Muscle of arm (tissue), 12 donors: Measurements from ENCODE around the gene MAGI2. TPM values are rescaled to one million over a fixed set of nuclear protein-coding genes. Genes with fewer than 3 reads are reported as not detected.

Experiments used
- DNase-seq: peaks from one replicate; pipeline ENCODE4 v3.0.0-alpha.2; 2013
- polyA plus RNA-seq, 12 donors: library from polyadenylated mRNA; unstranded; fragments of 120-200 nt; gene quantifications; one replicate each; pipeline ENCODE4 v1.2.1, GENCODE V29; 2013; ENCODE audit not compliant: insufficient read length in 12 of 12

MAGI2 gene
- polyA plus RNA-seq, 12 donors: 4.4 to 8.6 (median 6.4) TPM; not detected in 1

DNA sequence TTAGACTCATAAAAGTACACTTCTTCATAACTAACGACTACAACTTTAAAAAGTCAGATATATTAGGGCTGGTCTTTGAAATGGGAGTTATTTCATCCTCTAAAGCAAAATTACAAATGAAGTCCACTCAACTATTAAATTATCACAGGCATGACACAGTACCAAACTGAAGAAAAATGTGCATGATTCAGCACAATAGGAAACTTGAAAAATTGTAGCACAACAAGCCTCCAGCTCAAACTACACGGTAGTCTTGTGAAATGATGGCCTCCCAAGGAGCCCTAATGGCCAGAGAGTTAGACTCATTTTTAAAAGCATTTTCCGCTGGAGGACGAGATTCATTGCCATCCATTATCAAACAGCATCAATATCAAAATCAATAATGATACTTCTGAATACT is 76.4 kb downstream of the MAGI2 start:
- no peak for DNase-seq

DNA sequence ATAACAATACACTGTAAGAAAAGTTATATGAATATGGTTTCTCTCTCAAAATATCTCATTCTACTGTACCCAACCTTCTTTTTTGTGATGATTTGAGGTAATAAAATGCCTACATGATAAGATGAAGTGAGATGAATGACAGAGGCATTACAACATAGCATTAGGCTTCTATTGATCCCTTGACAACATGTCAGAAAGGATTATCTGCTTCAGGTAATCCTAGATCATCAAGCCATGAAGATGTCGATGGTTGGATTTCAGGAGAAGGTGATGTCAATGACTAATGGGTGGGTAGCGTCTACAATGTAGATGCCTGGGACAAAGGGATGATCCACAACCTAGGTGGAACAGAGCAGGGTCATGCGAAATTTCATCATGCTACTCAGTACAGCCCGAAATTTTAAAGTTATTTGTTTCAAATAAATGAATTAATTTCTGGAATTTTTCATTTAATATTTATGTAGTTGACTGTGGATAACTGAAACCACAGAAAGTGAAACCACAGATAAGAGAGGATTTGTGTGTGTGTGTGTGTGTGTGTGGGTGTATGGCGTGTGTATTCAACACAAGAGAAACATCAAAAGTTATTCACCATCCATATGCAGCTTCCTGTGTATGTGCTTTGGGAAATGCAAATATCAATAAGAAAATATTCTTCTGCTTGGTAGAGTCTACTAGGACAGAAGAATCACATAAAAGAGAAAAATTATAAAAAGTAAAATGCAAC is 77.0 kb downstream of the MAGI2 start:
- DNase-seq: no peak

DNA sequence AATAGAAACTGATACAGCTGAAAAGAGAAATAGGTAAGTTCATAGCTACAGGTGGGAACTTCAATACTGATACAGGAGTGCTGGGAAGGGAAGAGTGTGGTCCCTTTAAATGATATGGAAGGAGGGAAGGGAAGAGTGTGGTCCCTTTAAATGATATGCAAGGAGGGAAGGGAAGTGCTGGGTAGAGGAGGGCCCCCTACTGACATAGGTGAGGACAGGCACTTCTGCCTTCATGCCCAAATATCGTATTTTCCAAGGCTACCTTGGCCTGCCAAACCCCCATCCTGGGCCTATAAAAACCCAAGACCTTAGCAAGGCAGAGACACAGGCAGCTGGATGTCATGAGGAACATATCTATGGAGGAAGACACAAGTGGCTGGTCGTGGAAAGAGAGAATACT is 92.3 kb downstream of the MAGI2 start:
- no peak for DNase-seq

DNA sequence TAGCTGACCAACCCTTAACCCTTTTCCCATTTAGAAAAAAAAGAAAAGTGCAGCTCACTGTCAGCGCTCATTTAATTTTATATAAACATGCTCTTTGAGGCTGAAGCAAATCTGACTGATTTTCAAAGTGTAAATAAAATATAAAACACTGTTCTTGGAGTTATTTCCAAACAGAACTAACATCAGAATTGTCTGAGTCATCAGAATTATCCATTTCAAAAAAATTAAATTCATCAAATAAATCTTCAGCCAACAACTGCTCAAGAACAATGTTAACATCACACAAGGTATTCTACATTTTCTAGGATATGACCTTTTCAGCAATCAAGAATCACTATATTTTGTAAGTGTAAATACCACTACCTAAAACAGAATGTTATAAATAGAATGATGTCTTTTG is 93.6 kb downstream of the MAGI2 start:
- DNase-seq: no peak

DNA sequence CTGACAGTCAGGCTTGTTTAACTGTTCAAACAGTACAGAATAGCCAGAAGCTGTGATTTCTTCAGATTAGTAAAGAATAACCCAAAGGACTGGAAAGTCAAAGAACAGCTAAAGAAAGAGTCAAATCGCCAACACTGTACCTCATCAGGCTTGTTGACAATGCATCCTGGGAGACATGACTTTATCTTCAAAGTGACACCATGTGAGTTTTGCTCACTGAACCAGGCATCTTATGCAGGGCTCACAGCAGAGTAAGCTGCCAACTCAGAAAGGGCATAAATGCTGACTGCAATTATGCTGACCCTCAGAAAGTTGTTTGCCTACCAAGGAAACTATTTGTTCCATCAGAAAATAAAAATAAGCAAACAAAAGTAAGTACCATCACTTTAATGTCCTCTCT is 96.4 kb downstream of the MAGI2 start:
- DNase-seq: no peak

DNA sequence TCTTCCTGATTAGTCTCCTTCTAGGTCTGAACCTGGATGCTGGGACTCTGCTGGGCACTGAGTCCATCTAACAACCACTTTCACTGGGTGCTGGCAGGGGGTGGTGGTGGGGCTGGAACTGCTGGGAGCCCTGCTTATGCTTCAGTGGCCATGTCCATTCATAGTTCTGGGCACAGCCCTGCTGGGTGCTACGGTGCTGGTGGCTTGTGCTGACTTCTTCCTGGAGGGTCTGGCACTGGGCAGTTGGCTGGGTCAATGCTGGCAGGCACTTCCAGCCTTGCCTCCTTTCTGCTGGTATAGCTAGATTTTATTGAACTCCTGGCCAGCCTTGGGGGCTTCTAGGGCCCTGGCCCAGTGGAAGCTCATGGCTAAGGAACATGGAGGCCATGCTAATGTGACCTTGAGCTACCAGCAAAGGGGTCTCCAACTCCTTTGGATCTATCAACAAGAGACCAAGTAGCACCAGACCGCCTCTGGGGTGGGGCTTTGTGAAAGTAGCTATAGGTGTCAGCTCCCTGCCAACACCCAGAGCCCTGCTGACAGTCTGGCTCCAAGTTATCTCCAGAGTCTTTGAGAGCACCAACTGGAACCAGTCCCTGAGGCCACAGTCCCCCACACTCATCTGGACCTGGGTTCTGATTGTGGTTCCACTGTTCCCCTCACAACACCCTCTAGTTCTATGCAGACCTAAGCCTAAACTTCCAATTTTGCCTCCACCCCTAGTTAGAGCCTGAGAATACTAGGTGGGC is 99.6 kb downstream of the MAGI2 start:
- DNase-seq: no peak

DNA sequence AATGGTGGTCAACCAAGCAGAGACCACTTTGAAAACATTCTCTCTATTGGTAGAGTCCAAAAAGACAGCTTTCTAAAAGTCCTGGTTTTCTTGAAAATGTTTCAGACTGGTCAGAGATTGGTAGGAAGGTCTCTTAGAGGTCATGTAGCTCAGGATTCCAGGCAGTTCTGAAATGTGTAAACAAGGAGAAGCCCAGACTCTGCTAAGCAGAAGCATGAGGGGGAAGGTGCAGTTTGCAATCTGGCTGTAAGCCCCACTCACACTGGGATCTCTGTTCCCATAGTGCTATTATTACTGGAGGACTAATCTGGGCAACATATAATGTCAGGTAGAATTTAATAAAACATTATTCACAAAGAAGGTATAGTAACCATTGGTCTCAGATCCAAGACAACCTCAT is 101.1 kb downstream of the MAGI2 start:
- no peak for DNase-seq

DNA sequence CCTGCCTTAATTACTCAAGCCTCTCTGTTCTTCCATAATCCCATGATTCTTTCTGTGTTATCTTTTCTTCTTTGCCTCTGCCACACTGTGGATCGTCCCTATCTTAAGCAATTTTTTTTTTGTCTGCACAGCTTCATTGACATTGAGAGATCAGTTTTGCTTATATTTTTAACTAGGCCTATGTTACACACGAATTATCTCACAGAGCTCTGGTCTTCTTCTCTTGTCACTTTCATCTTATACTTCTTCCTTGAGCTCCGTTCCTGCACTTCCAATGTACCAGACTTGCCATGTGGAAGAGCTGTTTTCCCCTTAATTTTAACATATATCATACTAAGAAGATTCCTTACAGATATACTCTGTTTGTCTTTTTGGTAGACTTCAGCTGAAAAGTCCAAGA is 106.1 kb downstream of the MAGI2 start:
- no peak for DNase-seq

DNA sequence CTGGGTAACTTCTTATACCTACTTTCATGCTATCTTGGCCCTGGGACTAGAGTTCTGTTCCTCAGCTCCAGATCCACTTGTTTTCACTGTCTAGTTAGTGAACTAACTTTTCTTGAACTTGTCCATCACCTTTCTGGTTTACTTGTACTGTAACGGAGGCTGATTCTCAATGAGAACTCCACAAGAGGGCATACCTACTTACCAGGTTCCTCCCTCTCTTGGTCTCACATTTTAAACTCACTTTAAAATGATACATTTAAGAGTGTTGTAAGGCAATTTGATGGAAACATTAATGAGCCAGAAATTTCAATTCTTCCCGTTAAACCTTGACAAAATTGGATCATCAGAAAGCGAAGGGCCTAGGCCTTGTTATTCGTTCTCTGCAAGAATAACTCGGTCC is 111.6 kb downstream of the MAGI2 start:
- DNase-seq: no peak

DNA sequence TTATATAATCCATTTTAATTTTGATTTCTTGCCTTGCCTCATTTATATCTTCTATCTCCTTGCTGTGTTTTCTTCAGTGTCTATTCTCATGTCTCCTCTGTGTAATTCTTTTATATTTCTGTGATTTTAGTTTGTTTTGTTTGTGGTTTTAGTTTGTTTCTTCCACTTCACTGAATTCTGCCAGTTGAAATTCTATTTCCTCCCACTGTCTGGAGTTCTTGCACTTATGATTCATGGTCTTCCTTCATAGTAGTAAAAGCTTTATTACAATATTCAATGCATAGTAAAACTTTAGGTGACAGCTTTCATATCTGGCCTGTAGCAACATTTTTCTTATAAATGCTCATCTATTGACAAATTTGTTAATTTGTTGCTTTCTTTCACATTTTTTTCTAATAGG is 113.3 kb downstream of the MAGI2 start:
- no peak for DNase-seq

DNA sequence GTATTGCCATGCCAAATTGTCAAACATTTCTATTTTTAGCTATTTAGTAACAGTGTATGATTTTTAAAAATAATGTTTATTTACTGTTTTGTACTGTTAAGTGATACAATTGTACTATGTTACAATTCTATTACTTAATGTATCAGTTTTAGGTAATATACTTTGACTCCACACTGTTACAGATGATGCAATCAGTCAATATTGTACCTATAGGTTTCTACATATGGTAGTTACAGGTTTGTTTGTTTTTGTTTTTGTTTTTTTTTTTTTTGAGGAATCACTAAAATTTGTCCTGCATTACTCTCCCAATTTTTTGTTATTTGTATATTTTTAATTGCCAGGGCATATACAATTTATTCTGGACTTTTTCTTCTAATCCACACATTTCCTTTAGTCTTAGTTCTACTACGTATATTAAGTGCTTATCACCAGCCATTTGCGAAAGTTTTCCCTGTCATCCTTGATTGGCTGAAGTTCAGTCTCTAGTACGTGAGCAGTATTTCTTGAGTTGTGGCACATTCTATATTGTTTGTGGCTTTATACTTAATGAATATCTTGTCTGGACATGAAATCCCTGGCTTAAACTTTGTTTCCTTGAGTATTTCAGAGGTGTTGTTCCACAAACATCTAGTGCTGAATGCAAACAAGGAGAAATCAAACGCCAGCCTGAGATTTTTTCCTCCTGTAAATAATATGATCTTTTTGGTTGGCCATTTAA is 114.1 kb downstream of the MAGI2 start:
- no peak for DNase-seq

DNA sequence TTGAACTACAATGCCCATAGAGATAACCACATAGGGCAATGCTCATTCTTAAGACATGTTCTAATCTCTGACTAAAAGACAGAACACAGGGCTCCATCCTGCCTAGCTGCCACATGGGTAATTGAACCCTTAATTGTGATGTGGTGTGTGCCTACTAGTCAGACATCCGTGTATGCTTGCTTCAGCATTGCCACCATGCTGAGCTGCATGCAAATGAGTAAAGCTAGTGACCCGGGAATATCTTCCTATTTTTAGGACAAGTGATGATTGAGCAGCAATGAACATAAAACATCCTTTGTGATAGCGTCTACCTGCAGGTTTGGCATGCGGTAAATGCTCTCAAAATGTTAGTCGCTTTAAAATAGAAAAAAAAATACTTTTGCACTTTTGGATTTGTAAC is 115.8 kb downstream of the MAGI2 start:
- DNase-seq: no peak

DNA sequence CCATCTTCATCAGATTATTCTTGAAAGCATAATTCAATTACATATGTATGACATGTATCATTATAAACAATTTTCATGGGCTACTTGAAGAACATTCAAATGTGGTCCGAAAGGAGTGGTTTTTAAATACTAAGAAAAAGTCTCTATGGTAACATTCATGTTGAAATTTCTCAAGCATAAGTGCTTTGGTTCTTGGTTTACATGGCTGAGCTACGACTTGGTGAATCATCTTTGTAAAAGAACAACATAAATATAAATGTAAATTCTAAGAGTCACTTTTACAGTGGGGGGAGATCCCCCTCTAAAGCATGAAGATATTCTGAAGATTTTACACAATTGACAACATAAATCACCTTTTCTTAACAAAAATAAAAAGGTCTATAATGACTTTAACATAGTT is 118.6 kb downstream of the MAGI2 start:
- no peak for DNase-seq

DNA sequence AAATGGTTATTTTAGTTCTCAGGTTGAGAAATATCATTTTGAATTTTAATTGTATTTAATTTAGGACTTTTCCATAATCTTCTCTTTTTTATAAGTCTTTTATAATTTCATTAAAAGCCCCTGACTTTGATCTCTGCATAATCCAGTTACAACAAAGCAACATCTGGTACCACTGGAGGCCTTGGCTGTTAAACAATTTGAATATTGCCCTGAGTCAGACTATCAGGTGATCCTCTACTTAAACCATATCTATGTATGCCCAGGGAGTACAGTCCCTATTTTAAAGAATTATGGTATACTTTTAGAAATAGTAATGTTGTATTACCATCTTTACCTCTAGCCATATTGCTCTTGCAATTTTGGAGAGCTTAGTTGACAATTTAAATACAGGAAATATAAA is 119.1 kb downstream of the MAGI2 start:
- DNase-seq: no peak

DNA sequence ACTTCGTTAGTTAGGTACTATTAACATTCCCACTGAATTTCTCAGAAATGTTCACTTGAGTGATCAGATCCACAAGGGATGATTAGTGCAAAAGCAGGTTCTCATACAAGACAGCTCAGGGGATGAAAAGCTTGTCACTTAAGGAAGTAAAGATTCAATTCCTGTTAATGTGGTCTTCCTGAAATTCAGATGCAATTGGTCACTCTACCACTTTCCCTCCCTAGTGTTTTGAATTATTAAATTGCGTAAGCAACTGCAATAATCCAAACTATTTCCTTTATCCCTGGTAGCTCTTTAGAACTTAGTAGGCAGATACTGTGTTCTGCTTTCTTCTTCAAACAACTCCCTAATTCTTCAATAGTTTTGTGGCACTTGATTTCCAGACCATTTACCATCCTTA is 121.4 kb downstream of the MAGI2 start:
- no peak for DNase-seq

DNA sequence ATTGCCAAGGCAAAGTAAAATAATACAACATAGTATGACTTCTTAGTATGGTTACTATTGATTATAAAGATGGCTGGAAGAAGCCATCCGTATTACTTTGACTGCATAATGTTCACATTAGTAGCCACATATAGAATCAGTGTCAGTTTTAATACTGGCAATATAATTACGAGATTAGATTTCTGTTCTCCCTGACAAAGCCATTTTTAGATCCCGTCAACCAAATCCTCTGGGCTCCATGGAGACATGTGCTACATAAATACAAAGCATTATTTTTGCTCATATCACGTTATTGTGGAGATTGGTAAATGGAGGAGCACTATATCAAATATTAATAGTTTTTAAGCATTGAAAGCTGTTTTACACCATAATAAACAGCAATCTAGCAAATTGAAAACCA is 124.0 kb downstream of the MAGI2 start:
- DNase-seq: no peak

DNA sequence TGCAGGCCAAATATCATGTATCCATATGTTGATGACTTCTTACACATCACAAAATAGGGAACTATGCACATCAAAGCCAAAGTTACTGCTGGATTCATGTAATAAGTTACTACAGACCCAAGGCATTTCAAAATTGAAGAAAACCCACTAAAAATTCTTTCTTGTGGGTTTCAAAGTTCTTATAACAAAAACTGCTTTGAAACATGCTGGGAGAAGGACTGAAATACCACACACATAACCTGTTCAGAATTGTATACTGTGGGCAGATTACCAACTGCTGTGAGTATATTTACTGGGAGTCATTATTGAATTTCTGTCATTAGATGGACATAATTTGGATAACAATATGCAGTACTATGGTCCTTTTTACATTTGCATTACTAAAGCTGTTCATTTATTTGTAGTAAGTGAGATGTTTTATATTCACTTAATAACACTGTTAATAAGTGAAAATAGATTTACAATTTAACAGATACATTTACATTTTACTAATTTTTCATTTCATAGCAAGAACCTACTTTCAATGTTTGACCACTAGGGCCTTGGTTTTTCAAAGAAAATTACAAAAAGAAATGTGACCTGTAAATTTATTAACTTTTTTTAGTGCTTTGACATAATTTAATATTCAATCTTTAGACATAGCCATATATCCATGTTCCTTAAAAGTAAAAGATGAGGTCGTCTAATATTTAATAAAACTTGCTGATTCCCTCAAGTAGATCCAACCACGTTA is 132.6 kb downstream of the MAGI2 start:
- no peak for DNase-seq

DNA sequence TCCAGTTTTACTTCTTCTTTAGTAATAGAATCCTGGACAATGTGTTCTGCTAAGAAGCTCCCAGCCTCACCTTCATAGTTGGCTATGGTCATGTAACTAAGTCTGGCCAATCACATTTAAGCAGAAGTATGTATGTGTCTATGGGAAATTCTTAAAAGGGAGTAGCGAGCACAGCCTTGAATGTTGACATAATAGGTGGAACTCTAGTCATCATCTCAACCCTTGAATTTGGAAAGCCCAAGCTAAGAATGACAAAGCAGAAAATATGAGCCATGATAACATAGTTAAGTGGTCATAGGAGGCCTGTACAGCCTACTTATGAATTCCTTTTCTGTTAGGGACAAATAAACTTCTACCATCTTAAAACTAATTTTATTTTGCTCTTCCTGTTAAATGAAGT is 134.1 kb downstream of the MAGI2 start:
- no peak for DNase-seq

DNA sequence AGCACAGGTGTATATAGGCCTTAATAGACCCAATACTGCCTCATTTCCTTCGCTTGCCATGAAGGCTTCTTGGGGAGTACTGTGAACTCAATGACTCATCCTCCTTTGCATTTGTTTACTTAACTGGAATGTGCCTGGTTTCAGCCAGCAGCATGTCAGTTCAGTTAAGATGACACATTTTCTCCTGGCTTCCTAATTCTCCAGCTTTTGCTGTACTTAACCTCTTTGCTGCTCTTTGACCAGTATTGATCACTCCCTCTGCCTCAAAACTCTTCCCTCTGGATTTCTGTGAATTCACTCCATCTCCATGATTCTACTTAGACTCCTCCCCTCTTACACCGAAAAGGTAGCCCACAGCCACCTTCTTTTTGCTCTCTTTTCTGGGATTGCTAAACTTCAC is 135.7 kb downstream of the MAGI2 start:
- peak; percentile 17 for DNase-seq

DNA sequence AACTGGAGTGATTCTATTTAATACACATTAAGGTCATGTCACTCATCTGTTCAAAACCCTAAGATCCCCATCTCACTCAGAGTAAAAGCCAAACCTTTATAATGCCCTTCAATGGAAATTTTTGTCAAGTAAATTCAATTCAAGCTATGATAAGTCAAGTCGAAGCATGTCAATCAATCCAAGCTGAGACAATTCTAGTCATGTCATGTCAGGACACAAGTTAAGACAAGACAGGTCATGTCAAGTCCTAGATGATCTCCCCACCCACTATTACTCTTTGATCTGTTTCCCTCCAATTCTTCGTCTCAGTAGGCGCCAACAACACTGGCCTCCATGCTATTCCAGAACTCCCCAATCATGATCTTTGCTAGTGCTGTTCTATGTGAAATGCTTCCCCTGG is 141.4 kb downstream of the MAGI2 start:
- DNase-seq: no peak

DNA sequence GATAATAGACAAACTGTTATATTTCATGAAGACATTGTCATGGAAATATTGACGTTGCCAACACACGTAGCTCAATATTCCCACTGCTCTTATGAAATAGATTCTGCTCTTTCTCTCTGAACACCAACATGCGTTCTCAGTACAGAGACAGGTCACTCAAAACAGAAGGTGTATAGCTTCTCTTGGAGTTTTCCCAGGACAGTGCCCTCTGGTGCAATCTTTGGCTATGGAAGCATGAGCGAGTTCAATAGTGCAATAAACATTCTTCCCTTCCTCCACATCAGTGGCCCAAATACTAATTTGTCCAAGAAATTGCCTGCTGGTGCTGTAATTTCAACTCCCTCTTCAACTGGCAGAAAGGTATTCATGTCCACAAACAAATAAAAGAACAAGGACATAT is 145.3 kb downstream of the MAGI2 start:
- peak; percentile 16 for DNase-seq

DNA sequence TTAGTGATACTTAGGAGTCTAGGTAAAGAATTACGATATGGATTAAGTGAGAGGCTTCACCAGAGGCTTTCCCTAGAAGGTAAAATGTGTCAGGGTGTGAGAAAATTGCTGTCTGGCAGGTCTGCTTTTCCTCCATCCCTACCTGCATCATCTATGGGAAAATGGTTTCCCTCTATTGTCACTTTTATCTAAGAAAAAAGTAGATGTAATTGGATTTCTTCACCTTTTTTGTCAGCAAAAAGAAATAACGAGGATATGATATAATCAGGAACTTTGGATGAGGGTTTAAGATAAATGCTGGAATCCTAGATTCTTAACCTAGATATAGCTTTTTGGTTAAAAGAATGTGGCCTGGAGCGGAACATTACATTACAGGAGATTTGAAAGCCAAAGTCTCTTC is 146.1 kb downstream of the MAGI2 start:
- DNase-seq: no peak
